PC-3 (cell line): ENCODE data around the gene EZH1.

ENCODE experiments used
- CTCF ChIP-seq: fragments of 300-600 bp; sonication (generic); conservative IDR thresholded peaks from 2 replicates; pipeline ENCODE4 v1.5.1; 2017; ENCODE audit warnings: antibody characterized with exemption, low read depth, mild to moderate bottlenecking, low read length
- EZH2 ChIP-seq: fragments of 300-600 bp; sonication (generic); IDR thresholded peaks from one replicate; pipeline ENCODE4 v1.6.1; 2017; ENCODE audit warnings: antibody characterized with exemption, mild to moderate bottlenecking, low read length; ENCODE audit not compliant: unreplicated experiment

GRCh38 chr17:42690596-42690995 is 54.2 kb downstream of the EZH1 start:
- no peak for TF ChIP-seq CTCF
- no peak for TF ChIP-seq EZH2
